Measurements from ENCODE around the gene METTL9. TPM values are rescaled to one million over a fixed set of nuclear protein-coding genes. Genes with fewer than 3 reads are reported as not detected.

METTL9 gene
- total RNA-seq, 2 donors from 2014 or later: 98.6 to 100 TPM

- Histone ChIP-seq H3K9me3 (no peaks in the 10 kb centered on the region), H3K27ac (no peak overlapping the region), H3K4me1 (ENCODE audit: control insufficient read depth in 1 of 2, low read depth in 2 of 2) (peaks cover 21 to 22% of the 10 kb centered on the region in 2 donors), H3K36me3 (no peaks in the 10 kb centered on the region), H3K27me3 (replicated peaks; ENCODE audit: insufficient read depth) (no peaks in the 10 kb centered on the region), H3K4me3 (no peak overlapping the region)
- ATAC-seq (ENCODE audit: insufficient number of reproducible peaks, low FRiP score, low read depth) (no peak), DNase-seq (ENCODE audit: low spot score) (no peak)
- TF ChIP-seq, protein P1, sequence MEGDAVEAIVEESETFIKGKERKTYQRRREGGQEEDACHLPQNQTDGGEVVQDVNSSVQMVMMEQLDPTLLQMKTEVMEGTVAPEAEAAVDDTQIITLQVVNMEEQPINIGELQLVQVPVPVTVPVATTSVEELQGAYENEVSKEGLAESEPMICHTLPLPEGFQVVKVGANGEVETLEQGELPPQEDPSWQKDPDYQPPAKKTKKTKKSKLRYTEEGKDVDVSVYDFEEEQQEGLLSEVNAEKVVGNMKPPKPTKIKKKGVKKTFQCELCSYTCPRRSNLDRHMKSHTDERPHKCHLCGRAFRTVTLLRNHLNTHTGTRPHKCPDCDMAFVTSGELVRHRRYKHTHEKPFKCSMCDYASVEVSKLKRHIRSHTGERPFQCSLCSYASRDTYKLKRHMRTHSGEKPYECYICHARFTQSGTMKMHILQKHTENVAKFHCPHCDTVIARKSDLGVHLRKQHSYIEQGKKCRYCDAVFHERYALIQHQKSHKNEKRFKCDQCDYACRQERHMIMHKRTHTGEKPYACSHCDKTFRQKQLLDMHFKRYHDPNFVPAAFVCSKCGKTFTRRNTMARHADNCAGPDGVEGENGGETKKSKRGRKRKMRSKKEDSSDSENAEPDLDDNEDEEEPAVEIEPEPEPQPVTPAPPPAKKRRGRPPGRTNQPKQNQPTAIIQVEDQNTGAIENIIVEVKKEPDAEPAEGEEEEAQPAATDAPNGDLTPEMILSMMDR (IDR thresholded peaks at IDR 0.05): no peak
Measured at GRCh38 chr16:21613361-21613760, 14.0 kb downstream of the METTL9 start.

GRCh38 chr16:21613781-21614180 is 14.4 kb downstream of the METTL9 start:
- ATAC-seq (ENCODE audit: insufficient number of reproducible peaks, low FRiP score, low read depth): no peak

GRCh38 chr16:21614896-21615295 is 15.5 kb downstream of the METTL9 start:
- Histone ChIP-seq H3K9me3 (no peaks in the 10 kb centered on the region), H3K27me3 (replicated peaks; ENCODE audit: insufficient read depth) (no peaks in the 10 kb centered on the region), H3K4me3 (no peak overlapping the region), H3K4me1 (ENCODE audit: control insufficient read depth in 1 of 2, low read depth in 2 of 2) (peaks cover 11 to 16% of the 10 kb centered on the region in 2 donors), H3K36me3 (no peaks in the 10 kb centered on the region), H3K27ac (no peak overlapping the region)
- DNase-seq (ENCODE audit: low spot score) (no peak), ATAC-seq (ENCODE audit: insufficient number of reproducible peaks, low FRiP score, low read depth) (no peak)
- TF ChIP-seq, protein P1 (IDR thresholded peaks at IDR 0.05): no peak

More at GRCh38 chr16:21613781-21614180, 14.4 kb downstream of the METTL9 start:
- Histone ChIP-seq H3K27me3 (replicated peaks; ENCODE audit: insufficient read depth) (no peaks in the 10 kb centered on the region), H3K9me3 (no peaks in the 10 kb centered on the region), H3K4me1 (ENCODE audit: control insufficient read depth in 1 of 2, low read depth in 2 of 2) (peaks cover 18 to 20% of the 10 kb centered on the region in 2 donors), H3K36me3 (no peaks in the 10 kb centered on the region), H3K27ac (no peak overlapping the region), H3K4me3 (no peak overlapping the region)
- TF ChIP-seq, protein P1 (IDR thresholded peaks at IDR 0.05): no peak
- DNase-seq (ENCODE audit: low spot score): no peak

- peaks cover 0 to 2% of the 10 kb centered on the region in 2 donors for H3K4me1 ChIP-seq (ENCODE audit: control insufficient read depth in 1 of 2, low read depth in 2 of 2)
- no peaks in the 10 kb centered on the region for H3K9me3 ChIP-seq
- H3K27me3 ChIP-seq (replicated peaks; ENCODE audit: insufficient read depth): no peaks in the 10 kb centered on the region
- ATAC-seq (ENCODE audit: insufficient number of reproducible peaks, low FRiP score, low read depth): no peak
- TF ChIP-seq, protein P1 (IDR thresholded peaks at IDR 0.05): no peak
- H3K27ac ChIP-seq: no peak overlapping the region
- no peak overlapping the region for H3K4me3 ChIP-seq
- H3K36me3 ChIP-seq: no peaks in the 10 kb centered on the region
- no peak for DNase-seq (ENCODE audit: low spot score)
Measured at GRCh38 chr16:21617607-21618006, 18.2 kb downstream of the METTL9 start.

DNA sequence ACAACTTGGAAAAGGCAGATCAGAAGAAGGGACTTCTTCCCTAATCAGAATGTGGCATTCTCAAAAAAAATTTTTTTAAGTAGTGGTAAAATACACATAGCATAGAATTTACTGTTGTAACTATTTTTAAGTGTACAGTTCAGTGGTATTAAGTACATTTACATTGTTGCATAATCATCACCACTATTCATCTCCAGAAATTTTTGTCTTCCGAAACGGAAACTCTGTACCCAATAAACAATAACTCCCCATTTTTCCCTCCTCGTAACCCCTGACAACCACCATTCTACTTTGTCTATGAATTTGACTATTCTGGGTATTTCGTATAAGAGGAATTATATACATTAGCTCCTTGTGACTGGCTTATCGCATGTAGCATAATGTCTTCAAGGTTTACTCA is 18.9 kb downstream of the METTL9 start:
- no peaks in the 10 kb centered on the region for H3K4me1 ChIP-seq (ENCODE audit: control insufficient read depth in 1 of 2, low read depth in 2 of 2)
- H3K36me3 ChIP-seq: no peaks in the 10 kb centered on the region
- no peak overlapping the region for H3K4me3 ChIP-seq
- no peaks in the 10 kb centered on the region for H3K27me3 ChIP-seq (replicated peaks; ENCODE audit: insufficient read depth)
- no peak overlapping the region for H3K27ac ChIP-seq
- ATAC-seq (ENCODE audit: insufficient number of reproducible peaks, low FRiP score, low read depth) (no peak), DNase-seq (ENCODE audit: low spot score) (no peak)
- TF ChIP-seq, protein P1 (IDR thresholded peaks at IDR 0.05): no peak
- no peaks in the 10 kb centered on the region for H3K9me3 ChIP-seq
